Stimulated activated CD4-positive, alpha-beta T cell treated with anti-CD3 and anti-CD28 coated beads, TNF-alpha, amount 100 ng/mL, for 24 hours (primary cell): ENCODE measurements around the gene NDUFS5.
"Not testable (repeated sequence)": the region's sequence is repeated elsewhere in the genome, so short reads cannot be mapped to it uniquely, and the experiment has no call there.

Experiments
- DNase-seq, 3 experiments: peaks; one replicate each; pipeline ENCODE4 v3.0.0-alpha.2; 2020; ENCODE audit warnings: low read depth in 3 of 3

Gene NDUFS5

GRCh38 chr1:39026051-39026865, at the start of gene NDUFS5:
Gene NDUFS5 (plus strand): TSS chr1:39026350. CDS start chr1:39028725, 2,375 bp downstream.
- peak; percentile 66 to 82 (median 71) for DNase-seq

DNA sequence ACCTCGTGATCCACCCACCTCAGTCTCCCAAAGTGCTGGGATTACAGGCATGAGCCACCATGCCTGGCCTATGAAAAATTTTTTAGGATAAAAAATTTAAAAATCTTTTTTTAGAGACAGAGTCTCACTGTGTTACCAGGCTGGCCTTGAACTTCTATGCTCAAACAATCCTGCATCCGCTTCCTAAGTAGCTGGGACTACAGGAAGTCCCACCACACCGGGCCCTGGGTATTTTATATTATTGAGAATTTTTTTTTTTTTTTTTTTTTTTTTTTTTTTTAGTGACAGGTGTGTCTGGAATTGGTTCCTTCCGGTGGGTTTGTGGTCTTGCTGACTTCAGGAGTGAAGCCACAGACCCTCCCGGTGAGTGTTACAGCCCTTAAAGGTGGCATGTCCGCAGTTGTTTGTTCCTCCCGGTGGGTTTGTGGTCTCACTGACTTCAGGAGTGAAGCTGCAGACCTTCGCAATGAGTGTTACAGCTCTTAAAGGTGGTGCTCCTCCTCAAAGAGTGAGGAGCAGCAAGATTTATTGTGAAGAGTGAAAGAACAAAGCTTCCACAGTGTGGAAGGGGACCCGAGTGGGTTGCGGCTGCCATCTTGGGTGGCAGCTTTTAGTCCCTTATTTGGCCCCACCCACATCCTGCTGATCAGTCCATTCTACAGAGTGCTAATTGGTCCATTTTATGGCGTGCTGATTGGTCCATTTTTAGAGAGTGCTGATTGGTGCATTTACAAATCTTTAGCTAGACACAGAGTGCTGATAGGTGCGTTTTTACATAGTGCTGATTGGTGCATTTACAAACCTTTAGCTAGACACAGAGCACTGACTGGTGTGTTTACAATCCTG, 48.5 kb upstream of the NDUFS5 start:
- DNase-seq: peak in 1 of 3 experiments; percentile 15

- not testable (repeated sequence) for DNase-seq
These were observed 48.0 kb upstream of the NDUFS5 start for GRCh38 chr1:38978245-38978542.

DNA sequence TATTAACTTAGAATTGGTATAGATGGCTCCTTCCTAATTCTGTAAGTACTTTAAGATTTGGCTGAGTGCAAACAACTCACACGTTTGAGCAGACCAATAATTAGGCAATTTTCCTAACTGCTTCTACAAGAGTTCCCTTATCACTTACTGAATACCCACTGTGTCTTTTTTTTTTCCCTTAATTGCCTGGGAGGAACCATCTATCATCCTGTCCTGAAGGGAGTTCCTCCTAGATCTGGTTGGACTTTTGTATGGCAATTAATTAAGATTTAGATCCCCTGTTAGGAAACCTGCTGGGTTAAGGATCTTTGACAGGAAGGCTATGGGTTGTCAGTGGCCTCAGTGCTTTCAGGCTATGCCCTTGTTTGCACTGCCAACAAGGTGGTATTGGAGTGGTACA, 46.8 kb upstream of the NDUFS5 start:
- not testable (repeated sequence) for DNase-seq

DNA sequence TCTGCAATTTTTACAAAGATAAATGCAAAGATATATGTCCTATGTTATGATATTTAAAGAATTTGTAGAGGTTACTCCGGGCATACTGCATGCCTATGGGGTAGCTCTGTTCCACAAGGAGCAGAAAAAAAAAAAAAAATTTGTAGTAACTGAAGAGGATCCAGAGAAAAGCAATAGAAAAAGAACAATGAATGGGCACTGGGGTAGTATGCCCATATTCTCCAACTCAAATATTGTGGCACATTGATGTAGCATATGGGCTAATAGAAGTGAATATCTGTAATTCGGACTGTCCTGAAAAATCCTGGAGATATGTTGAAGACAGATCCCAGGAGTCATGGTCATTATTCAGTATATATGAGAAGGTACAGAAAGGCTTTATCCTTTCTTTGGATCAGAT, 36.2 kb upstream of the NDUFS5 start:
- DNase-seq: no peak

- no peak for DNase-seq
These were observed 35.8 kb upstream of the NDUFS5 start for GRCh38 chr1:38990386-38990737.

DNA sequence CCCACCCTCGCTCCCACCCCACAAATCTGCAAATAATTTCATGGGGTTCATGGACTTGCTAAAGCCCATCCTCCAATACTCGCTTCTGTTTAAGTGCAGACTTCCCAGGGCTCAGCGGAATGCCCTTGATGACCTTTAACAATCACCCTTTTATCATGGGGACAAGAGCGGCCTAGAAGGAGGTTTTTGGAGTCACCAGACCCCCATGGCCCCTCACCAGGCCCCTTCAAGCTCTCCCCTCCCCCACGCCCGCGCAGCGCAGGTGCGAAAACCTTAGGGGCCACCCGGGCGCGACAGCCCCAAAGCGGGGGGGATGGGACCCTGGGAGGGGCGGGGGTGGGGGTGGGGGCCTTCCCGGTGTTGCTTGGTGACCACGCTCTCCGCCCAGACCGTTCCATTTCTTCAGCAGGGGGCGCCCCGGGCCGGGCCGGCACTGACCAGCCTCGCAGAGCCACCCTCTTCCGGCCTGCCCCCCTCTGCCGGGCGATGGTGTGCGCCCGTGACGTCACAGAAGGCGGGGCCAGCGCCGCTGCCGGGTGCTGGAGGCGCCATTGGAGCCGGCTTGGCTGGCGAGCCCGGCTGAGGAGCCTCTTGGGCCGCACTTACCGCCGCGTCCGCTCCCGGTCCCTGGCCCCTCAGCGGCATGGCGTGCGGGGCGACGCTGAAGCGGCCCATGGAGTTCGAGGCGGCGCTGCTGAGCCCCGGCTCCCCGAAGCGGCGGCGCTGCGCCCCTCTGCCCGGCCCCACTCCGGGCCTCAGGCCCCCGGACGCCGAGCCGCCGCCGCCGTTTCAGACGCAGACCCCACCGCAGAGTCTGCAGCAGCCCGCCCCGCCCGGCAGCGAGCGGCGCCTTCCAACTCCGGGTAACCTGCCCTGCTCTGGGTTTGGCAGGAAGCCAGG, 35.2 kb upstream of the NDUFS5 start, which contains the start of gene AKIRIN1:
AKIRIN1 (plus strand) TSS at position 539 of the 900 bp plus-strand sequence; CDS start at position 644, 105 bp downstream.
- peak; percentile 92 to 99 (median 95) for DNase-seq

DNA sequence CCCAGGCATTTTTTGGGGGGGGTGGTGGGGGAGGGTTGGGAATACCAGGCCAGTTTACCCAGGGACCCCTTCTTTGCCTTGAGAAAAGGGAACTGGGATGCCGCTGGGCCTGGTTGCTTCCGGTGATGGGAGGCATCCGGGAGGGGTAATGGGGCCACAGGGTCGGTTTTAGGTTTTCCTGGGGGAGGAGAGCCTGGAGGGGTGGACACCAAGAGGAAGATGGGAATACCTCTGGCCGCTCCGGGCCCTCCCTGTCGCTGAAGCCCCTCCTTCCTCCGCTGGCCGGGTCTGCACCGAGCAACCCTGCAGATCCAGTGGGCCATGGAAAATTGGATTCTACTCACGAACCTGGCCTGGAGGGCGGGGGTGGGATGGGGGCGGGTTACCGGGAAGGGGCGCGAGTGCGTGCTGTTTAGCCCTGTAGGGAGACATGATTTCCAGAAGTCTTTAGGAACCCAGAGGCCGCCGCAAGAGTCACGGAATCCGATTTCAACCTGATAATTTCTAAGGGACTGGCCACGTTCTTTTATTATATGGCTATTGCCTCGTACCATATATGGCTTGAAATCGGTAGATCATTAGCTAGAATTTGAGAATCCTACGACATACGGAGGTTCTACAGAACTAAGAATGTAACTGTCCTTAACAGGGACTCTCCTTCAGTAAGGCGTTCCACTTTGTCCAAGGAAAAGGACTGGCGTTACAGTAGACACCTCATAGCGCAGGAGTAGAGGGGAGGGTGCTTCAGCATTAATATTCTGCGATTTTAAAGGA, 34.3 kb upstream of the NDUFS5 start:
- DNase-seq: peak in 1 of 3 experiments; percentile 11

DNA sequence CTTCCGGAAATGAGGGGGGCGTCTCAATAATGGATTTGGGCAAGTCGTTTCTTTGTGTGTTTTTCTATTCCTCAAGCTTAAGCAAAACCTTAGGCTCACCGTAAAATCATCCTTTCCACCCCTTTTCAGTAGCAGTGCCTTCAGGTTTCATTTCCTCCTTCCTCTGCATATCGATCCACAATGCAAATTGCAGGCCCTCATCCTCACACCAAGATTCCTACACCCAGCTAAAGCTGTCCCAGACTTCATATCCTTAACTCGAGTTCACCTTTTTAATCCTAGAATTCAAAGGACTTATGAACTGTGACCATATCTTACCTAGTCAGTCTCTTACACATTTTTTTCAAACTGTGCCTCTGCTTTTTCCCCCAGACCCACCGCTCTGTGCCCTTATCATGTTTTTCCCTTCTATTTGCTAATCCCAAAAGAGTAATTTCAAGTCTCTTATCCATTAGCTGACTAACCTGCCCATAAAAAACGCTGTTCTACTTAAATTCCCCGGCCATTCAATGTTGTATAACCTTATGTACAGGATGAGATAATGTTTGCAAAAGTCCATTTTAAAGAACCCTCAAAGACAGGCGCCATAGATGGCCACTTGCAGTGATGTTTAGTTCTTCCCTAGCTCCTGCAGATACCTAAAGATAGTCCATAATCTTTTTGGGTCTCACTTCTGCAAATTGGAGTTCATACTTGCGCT, 33.6 kb upstream of the NDUFS5 start:
- no peak for DNase-seq

DNA sequence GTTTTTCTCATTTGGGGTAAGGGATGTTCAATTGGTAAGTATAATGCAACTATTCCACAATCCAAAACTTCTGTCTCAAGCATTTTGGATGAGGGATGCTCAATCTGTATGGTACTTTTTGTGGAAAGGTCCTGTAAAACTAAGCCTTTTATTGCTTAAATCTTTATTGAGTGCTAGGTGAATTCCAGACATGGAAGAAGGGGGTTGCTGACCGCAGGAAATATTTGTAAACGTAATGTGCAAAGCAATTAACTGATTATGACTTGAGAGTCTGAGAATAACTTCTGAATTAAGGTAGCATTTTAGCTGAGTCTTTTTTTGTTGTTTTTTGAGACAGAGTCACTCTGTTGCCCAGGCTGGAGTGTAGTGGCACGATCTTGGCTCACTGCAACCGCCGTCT, 32.0 kb upstream of the NDUFS5 start:
- DNase-seq: no peak

- DNase-seq: no peak
These were observed 28.9 kb upstream of the NDUFS5 start for GRCh38 chr1:38997034-38997900.

DNA sequence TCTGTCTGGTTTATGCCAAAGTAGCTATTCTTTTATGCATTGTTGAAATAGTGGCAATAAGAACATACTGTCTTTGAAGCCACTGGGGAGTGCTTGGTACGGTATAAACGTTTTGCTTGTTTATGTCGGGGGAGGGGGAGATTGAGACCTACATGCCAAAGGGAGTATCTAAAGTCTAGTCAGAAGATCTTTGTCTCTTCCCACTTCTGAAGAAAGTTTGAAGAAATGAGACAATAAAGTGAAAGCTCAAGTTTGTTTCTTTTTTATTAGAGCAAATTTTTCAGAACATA, 28.3 kb upstream of the NDUFS5 start:
- DNase-seq: no peak

DNA sequence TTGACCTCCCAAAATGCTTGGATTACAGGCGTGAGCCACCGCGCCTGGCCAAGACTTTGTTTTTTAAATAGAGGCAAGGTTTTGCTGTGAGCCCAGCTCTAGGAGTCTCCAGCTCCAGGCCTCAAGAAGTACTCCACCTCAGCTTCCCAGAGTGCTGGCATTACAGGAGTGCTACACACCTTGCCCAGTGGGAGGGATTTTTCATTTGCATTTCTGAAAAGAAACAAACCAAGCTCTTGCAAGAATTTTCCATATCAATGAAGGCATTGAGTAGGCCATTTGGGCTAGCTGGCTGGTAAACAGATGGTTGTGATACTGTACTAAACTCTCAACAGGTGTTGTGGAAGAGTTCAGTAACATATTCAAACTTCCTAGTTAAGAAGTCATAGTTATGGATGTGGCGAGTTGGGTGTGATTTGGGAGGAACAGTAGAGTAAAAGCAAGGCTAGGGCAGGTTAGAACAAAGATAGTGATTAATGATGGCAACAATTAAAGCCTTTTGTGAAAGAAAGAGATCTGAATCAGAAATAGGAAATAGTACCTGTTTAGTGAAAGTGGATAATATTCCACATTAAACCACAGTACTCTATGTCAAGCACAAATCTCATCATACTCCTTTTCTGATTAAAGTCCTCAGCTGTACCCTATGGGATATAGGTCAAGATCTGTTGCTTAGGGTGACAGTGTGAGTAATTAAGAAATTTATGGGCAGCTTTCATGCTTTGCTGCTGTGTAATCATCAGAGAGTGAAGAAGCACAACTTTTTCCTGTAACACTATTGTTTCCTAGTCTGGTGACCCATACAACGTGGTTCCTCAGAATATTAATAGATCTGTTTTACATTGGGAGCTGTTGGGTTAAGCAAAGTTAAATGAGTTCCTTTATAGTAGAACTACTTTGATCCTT, 24.4 kb upstream of the NDUFS5 start:
- DNase-seq: no peak

DNA sequence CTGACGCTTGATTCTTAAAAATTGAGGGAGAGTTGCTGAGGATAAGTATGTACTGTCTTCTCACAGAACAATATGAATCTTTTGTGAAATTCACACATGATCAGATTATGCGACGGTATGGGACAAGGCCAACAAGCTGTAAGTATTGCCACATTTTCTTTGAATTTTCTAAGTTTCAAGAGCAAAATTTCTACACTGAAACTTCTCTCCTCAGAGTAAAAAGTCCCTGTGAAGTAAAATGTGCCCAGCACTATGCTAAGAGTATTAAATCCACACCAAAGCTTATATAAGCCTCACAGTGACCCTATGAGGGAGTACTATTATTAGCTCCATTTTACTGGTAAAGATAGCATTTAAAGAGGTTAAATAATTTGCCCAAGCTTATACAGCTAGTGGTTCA, 22.9 kb upstream of the NDUFS5 start:
- DNase-seq: no peak

DNA sequence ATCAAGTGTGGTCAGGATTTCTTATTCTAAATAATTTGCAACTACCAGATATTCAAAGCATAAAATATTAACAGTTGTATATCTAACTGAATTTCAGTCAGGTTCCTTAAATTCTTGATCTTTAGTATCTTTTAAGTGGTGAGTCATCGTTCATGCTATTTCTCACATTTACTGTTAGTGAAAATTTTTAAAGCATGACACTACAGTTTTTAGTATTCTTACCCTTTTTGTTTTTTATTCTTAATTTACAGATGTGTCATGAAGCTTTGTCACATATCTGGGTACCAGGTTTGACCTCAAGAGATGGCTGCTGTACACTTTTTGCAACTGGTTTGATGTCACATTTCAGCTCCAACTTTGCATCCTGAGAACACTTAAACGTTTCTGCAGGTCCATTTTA, 22.4 kb upstream of the NDUFS5 start:
- DNase-seq: no peak

DNA sequence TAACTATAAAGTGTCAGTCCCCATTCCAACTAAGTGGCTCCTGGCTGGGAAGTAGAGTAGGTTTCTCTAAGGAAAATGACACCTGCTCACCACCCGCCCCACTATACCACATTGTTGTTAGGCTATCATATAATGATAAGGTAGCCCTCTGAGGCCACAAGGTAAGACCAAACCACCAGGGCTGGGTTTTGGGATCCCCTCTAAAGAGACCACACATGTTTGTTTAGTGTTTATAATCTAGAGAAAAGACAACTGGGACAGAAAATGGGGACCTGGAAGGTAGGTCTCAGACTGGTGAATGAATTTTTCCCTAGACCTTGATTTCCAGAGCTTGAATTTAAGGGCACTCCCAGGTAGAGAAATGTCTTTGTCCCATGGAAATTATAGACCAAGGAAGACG, 19.9 kb upstream of the NDUFS5 start:
- DNase-seq: no peak

- no peak for DNase-seq
These were observed 19.2 kb upstream of the NDUFS5 start for GRCh38 chr1:39006726-39007645.

DNA sequence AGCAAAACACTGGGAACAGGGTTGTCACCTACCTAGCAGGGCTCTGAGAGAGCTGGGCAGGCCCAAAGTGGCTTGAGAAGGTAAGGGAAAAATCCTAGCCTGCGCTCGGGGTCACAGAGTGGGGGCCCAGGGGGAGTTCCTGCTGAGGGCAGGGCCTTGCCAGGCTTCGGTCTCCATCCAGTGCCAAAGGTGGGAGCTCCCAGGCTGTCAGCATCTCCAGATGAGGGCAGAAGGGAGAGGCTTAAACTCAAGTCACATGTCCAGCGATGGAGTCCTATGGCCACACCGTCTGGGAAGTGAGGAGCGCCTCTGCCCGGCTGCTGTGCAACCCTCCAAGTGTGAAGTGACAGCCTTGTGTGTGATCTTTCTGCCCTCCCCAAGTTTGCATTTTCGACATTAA, 11.2 kb upstream of the NDUFS5 start:
- DNase-seq: not testable (repeated sequence)
